ENCODE data around the gene ZP2.

DNA sequence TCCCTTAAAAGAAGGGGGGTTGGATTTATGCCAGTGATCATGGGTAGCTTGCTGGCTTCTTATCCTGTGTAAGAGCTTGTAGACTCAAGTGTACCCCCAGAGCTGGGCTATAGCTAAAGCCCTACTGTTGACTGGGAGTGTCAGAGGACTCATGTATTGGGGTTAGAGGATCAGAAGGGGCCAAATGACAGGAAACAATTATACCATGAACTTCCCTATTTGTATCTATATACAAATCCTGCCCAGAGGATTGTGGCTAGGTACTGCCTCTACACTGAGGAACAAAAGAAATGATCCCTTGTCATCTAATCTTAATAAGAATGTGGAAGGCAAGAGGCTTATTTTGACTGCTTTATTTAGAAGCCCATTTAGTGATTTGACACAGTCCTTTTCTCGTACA lies 14.3 kb downstream of the ZP2 start:
- no peak for TF ChIP-seq CTCF (IDR thresholded peaks at IDR 0.05 in 8 of 11, conservative IDR thresholded peaks at IDR 0.05 in 3 of 11)
- no peak for TF ChIP-seq POLR2AphosphoS5 (IDR thresholded peaks at IDR 0.05)
- TF ChIP-seq POLR2A (IDR thresholded peaks at IDR 0.05): no peak
